Suppressor macrophage (primary cell): Measurements from ENCODE around the gene SERPINE2.

Source experiments
- DNase-seq, 4 experiments: peaks; one replicate each; pipeline ENCODE4 v3.0.0-alpha.2; 2020 to 2022

The SERPINE2 gene

DNA sequence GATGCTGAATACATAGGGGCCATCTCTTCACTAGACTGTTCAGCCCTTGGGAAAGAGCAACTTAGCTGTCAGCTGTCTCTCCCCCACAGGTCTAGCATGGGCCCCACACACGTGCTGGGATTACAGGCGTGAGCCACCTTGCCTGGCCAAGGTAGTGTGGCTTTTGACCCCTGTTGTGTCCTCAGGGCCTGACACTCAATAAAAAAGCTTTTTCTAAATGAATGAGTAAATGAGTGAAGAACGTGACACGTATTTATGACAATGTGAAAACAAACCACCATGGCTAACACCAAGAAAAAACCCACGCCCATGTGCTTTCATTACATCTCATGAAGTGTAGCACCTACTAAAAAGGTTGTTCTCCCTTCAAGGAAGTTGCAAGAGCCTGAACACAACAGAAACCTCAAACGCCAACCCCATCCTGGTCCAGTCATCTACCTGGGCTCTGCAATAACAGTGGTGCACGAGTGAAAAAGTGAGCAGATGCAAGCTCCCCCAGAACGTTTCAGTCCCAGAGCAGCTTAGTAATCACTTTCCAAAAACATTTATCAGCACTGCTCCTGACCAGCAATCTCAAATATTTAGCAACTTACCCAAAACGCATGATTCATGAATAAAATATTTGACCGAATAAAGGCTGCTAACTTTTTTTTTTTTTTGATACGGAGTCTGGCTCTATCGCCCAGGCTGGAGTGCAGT lies 97.4 kb downstream of the SERPINE2 start:
- DNase-seq: no peak

DNA sequence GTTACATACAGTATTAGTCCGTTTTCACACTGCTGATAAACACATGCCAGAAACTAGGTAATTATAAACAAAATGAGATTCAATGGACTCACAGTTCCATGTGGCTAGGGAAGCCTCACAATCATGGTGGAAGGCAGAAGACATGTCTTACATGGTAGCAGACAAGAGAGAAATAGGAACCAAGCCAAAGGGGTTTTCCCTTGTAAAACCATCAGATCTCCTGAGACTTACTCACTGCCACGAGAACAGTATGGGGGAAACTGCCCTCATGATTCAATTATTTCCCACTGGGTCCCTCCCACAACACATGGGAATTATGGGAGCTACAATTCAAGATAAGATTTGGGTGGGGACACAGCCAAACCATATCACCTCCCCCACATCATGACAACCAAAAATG lies 99.6 kb downstream of the SERPINE2 start:
- peak; percentile 55 to 87 (median 73) for DNase-seq

DNA sequence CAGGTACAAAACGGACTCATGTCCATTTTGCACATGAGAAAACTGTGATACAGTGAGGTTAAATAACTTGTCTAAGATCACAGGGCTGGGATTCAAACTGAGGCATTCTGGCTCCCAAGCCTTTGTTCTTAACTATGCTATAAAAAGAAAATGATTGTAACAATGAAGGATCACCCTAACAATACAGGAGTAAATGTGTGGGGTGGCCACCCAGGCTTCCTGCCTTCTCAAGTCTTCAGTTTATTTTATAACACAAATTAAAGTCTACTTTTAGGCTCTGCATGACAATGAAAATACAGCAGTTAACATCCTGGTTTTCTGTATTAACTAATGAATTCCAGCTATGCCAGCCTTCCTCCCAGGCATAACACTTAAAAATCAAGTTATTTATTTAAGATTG lies 101.6 kb downstream of the SERPINE2 start:
- no peak for DNase-seq

DNA sequence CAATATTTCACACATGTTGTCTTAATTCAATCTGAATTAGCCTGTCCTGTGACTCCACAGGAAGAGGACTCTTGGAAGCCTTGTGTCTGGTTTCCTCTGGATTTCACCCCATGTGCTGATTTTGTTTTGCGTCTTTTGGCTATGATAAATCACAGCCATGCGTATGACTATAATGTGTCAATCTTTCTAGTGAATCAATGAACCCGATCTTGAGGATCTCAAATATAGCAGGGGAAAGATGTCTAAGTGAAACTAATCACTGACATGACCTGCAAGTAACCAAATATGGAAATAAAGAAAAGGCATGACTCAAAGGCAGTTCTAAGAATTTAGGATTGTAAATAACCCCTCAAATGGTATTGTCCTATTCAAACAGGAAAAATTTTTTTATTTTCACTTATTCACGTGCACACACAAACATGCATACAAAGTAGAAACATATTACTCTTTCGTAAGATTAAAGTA lies 102.2 kb downstream of the SERPINE2 start:
- DNase-seq: no peak

DNA sequence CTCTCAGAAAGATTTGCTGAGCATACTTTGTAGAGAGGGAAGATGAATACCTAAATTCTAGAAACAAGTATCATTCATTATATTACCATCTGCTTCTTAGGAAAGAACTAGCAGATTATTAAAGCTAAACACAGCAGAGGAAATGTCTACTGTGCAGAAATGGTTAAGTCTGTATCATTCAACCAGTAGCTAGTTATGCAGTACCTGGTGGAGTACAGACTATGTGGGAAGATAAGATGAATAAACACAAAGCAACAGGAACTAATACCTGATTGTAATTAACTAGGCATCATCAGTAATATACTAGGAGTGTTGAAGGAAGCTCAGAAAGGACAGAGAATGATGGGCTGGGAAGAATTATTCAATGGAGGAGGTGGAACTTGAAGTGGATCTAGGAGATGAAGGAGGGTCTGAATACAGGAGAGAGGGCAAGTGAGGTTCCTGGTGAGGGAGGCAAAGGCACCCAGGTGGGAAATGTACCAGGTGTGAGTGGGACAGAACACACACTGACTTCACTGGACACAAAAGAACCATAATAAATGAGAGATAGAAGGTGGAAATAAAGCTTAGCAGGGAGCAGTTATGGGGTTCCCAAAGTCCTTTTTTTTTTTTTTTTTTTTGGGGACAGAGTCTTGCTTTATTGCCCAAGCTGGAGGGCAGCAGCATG lies 103.5 kb downstream of the SERPINE2 start:
- DNase-seq: no peak

DNA sequence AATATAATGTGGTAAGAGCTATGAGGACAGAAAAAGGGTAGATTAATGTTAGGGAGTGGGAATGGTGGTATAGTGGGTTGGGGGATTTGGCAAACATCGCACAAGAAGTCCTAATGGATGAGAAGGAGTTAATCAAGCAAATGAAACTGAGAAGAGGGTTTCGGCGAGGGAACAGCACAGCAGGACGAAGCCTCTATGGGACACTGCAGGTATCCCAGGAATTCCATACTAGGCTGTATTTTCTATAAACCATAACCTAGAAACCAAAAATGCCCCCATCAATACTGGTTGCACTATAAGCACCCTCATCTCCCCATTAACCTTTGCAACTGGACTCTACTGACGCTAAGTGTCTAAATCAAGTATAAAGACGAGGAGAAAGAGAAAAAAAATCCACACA lies 104.2 kb downstream of the SERPINE2 start:
- no peak for DNase-seq

DNA sequence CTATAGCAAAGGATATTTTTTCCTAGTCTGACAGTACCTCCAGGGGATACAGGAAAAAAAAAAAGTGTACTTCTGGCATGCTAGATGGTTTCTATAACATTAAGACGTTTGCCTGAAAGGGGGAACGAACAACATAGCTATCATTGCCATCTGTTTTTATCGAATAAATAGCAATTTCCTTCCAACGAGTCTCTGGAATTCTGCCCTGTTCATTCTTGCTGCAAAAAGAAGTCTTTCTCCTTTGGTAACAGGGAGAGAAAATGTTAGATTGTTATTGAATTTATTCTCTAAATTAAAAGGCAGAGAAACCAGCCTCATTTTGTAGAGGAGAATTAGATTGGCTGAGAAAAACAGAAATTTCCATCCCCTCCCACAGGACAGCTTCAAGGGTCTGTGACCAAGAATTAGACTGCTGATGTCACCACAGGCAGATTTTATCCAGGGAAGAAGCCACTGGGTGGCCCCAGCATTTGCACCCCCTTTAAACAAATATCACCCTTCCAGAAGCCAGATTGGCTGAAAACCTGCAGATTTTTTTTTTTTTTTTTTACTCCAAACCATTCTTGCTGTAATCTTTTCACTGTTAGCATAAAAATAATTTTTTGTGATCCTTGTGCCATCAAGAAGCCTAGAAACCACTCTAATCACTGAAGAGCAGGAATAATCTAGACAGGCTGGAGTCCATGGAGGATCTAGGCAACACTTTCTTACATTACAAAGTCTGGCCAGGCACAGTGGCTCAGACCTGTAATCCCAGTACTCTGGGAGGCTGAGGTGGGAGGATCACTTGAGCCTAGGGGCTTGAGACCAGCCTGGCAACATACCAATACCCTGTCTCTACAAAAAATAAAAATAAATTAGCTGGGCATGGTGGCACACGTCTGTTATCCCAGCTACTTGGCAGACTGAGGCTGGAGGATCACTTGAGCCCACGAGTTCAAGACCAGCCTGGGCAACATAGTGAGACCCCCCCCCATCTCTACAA lies 106.0 kb downstream of the SERPINE2 start:
- no peak for DNase-seq

DNA sequence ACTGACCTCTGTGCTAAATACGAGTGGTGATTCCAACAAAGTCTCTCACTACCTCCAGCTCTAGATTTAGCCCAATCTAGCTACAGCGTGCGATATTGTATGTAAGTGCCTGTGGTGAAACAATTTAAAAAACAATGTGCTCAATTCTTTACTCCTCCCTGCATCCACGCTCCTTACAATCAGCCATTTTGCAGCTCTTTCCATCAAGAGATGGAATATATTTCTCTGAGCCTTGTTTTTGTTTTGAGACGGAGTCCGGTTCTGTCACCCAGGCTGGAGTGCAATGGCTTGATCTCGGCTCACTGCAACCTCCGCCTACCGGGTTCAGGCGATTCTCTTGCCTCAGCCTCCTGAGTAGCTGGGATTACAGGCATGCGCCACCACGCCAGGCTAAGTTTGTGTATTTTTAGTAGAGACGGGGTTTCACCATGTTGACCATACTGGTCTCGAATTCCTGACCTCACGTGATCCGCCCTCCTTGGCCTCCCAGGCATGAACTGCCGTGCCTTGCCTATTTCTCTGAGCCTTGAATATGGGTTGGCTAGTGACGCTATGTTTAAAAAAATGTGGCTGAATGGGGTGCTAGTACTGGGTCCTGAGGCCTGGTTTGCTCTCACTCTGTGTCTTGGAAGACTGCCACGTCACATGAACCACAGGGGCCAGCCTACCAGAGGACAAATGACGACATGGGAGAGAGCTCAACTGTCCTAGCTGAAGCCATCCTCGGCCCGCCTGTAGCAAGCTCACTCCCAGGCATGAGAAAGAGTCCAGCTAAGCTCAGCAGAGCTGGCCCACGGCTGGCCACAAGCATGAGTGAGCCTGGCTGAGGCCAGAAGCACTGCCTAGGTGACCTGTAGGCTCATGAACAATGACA lies 108.7 kb downstream of the SERPINE2 start:
- peak; percentile 74 to 88 (median 78) for DNase-seq

DNA sequence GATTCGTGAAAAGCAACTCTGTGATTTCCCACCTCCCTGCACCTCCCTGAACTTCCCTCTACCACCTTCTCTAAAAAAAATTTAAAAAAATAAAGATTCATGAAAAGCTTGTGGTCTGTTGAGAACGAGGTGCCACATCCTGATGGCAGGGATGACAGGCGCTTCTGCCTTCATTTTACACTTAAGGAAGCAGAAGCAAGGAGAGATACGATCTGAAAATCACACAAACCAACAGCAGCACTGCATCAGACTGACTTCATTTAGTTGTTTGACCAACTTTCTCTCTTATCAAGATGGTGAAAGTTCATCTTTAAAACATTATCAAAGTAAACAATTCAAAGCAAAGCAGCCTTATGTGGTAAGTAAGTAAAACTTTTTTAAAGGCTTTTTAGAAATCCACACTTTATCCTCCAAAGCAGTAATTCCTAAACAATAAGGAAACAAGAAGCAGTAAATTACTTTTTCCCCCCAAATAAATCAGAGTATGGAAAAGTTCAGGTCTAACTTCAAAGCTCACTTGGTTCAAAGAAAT lies 109.4 kb downstream of the SERPINE2 start:
- DNase-seq: peak; percentile 17 to 49 (median 38)

DNA sequence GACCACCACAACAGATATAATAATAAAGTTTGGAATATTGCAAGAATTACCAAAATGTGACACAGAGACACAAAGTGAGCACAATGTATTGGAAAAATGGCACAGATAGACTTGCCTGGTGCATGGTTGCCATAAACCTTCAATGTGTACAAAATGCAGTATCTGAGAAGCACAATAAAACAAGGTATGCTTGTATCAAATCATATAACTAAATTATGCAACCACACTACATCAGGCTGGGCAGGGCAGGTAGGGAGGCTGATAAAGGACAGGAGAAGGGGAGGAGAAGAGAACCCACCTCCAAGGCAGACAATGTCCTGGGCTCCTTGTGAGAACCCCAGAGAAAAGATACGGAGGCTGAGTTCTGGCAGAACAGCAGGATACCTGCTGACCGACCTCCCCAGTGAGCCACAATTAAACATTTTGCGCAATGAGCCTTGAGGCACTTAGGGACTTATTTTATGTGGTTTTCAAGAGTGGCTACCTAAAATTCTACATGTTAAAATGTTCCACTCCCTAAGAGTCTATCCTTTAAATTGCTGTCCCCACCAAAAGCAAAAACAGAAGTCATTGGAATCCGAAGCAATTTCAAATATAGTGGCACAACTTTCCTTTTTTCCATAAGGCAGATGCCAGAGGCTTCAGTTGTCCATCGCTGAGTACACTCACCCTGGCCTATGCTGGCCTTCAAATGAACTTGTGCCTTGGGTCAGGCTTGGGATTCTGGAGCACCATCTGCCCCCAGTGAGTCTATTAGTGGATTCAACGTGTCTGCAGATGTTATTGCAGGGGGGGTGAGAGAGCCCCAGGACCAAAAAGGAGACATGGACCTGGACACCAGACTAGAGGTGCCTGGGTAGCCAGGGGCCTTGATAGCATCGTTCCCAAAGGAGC lies 110.7 kb downstream of the SERPINE2 start:
- no peak for DNase-seq

DNA sequence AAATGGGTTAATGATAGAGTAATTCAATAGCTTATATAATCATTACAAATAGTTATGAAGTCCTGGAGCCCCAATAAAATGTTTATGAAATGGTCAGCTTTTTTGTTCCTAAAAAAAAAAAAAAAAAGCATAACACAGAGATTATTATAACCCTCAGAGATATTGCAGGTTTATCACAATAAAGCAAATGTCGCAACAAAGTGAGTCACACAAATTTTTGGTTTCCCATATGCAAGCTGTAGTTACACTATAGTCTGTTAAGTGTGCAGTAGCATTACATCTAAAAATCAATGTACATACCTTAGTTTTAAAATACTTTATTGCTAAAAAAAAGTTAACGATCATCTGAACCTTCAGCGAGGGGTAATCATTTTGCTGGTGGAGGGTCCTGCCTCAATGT lies 114.0 kb downstream of the SERPINE2 start:
- DNase-seq: peak in 1 of 4 experiments; percentile 34
